Measurements from ENCODE around the gene BMP2.

DNA sequence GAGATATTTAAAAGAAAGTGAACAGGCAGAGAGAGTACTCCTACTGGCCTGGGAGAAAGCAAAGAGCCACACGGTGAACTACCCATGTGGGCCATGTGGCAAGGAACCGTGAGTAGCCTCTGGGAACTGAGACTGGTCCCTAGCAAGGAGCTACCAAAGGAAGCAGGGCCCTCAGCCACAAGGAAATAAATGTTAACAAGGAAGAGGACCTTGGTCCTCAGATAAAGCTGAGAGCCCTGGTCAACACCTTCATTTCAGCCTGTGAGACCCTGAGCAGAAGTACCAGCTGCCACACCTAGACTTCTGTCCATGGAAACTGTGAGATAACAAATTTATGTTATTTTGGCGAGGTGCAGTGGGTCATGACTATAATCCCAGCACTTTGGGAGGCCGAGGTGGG, 25.3 kb downstream of the BMP2 start:
- TF ChIP-seq, protein P1, sequence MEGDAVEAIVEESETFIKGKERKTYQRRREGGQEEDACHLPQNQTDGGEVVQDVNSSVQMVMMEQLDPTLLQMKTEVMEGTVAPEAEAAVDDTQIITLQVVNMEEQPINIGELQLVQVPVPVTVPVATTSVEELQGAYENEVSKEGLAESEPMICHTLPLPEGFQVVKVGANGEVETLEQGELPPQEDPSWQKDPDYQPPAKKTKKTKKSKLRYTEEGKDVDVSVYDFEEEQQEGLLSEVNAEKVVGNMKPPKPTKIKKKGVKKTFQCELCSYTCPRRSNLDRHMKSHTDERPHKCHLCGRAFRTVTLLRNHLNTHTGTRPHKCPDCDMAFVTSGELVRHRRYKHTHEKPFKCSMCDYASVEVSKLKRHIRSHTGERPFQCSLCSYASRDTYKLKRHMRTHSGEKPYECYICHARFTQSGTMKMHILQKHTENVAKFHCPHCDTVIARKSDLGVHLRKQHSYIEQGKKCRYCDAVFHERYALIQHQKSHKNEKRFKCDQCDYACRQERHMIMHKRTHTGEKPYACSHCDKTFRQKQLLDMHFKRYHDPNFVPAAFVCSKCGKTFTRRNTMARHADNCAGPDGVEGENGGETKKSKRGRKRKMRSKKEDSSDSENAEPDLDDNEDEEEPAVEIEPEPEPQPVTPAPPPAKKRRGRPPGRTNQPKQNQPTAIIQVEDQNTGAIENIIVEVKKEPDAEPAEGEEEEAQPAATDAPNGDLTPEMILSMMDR (IDR thresholded peaks at IDR 0.05 in 4 of 5, conservative IDR thresholded peaks at IDR 0.05 in 1 of 5): no peak
- TF ChIP-seq POLR2A (IDR thresholded peaks at IDR 0.05): no peak

Measured in gastrocnemius medialis (tissue), 4 donors.